PC-3 (cell line): ENCODE results near the gene MED26.

ENCODE experiments used
- EZH2phosphoT487 ChIP-seq: fragments of 300-600 bp; sonication (generic); IDR thresholded peaks from 2 replicates; pipeline ENCODE4 v1.6.1; 2018; ENCODE audit warnings: mild to moderate bottlenecking, antibody characterized with exemption, low read length, borderline replicate concordance
- TF ChIP-seq, protein P1 (sequence below): fragments of 300-600 bp; sonication (generic); conservative IDR thresholded peaks from 2 replicates; pipeline ENCODE4 v1.5.1; 2017; ENCODE audit warnings: antibody characterized with exemption, low read depth, mild to moderate bottlenecking, low read length

DNA sequence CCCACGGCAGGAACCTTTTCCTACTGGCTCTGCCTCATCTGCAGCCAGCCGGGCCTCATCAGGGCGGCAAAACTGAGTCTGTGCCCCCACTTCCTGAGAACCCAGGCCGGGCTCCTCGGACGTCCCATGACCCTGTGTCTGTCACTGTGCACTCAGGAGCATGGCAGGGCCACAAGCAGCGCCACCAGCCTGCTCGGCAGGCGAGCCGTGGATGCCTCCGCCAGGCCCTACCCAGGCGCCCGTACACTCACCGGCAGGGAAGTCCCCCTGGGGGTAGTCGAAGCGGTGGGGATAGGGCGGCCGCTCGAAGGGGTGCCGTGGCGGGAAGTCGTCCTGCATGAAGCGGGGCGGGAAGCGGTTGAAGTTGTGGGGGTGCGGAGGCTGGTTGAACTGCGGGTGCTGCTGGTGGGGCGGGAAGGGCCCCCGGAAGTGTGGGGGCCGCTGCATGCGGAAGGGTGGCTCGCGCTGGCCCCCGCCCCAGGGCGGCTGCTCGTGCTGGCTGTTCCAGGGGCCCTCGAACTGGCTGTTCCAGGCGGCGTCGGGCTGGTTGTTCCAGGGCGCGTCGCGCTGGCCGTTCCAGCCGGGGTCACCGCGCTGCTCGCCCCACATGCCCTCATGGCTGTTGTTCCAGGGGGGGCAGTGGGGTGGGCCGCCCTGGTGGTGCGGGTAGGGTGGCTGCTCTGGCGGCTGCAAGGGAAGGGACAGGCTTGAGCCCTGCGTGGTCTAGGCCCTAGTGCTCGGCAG, 102.8 kb downstream of the MED26 start:
- TF ChIP-seq EZH2phosphoT487, result no peak
- TF ChIP-seq, protein P1, sequence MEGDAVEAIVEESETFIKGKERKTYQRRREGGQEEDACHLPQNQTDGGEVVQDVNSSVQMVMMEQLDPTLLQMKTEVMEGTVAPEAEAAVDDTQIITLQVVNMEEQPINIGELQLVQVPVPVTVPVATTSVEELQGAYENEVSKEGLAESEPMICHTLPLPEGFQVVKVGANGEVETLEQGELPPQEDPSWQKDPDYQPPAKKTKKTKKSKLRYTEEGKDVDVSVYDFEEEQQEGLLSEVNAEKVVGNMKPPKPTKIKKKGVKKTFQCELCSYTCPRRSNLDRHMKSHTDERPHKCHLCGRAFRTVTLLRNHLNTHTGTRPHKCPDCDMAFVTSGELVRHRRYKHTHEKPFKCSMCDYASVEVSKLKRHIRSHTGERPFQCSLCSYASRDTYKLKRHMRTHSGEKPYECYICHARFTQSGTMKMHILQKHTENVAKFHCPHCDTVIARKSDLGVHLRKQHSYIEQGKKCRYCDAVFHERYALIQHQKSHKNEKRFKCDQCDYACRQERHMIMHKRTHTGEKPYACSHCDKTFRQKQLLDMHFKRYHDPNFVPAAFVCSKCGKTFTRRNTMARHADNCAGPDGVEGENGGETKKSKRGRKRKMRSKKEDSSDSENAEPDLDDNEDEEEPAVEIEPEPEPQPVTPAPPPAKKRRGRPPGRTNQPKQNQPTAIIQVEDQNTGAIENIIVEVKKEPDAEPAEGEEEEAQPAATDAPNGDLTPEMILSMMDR, result no peak
